ENCODE measurements around the gene DCXR.

DNA sequence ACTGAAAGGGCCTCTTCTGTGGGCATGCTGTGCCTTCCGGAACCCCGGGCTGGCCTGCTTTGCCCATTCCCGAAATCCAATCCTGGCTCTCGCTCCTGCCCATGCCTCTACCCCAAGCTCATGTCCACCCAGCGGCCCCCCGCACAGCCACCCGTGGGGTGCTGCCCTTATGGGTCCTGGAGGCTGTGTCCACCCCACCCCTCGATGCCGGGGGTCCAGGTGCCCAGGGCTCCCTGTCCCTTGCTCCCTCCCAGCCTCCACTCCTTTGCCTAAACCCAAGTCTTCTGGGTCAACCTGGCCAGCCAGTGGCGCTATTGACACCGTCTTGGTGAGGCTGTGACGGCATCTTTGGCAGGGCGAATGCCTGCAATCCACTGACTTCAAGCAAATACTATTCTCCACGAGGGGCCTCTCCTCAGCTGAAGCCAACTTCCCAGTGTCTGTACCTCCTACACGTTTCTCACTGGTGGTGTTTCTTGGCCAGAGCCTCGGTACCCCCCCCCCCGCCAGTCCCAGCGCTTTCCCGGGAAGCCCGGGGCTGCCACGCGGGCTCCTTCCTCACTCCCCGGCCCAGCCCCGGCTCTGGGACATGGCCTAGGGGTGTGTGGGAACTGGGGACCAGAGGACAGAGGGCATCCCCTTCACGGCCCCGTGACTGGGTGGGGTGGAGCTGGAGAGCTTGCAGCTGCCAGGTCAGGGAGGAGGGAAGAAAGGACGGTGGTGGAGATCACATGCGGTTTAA, 40.3 kb upstream of the DCXR start:
- TF ChIP-seq POLR2A (IDR thresholded peaks at IDR 0.05): no peak
- TF ChIP-seq, protein P1, sequence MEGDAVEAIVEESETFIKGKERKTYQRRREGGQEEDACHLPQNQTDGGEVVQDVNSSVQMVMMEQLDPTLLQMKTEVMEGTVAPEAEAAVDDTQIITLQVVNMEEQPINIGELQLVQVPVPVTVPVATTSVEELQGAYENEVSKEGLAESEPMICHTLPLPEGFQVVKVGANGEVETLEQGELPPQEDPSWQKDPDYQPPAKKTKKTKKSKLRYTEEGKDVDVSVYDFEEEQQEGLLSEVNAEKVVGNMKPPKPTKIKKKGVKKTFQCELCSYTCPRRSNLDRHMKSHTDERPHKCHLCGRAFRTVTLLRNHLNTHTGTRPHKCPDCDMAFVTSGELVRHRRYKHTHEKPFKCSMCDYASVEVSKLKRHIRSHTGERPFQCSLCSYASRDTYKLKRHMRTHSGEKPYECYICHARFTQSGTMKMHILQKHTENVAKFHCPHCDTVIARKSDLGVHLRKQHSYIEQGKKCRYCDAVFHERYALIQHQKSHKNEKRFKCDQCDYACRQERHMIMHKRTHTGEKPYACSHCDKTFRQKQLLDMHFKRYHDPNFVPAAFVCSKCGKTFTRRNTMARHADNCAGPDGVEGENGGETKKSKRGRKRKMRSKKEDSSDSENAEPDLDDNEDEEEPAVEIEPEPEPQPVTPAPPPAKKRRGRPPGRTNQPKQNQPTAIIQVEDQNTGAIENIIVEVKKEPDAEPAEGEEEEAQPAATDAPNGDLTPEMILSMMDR (IDR thresholded peaks at IDR 0.05): no peak
